Chondrocyte (in vitro differentiated cells): ENCODE results near the gene NEU2. TPM values are rescaled to one million over a fixed set of nuclear protein-coding genes. Genes with fewer than 3 reads are reported as not detected.

Experiments used
- total RNA-seq: library from RNA; stranded (reverse); gene quantifications from 3 replicates; pipeline ENCODE4 v1.2.1, GENCODE V29; 2021

Gene NEU2
- total RNA-seq, 1 donor from 2014 or later, result not detected

Other genes with a start within 250 kb of the NEU2 start
- 2.1 to 3.4 TPM (median 2.2 TPM) in 3 replicates for gene SNORC, start 162.4 kb upstream of the NEU2 start, total RNA-seq
- 0.10 to 0.46 TPM in 2 of 3 replicates, not detected in the other for gene NGEF, start 19.4 kb upstream of the NEU2 start, total RNA-seq
- 0.20 to 0.48 TPM (median 0.21 TPM) in 3 replicates for gene INPP5D, start 27.7 kb downstream of the NEU2 start, total RNA-seq
- 23.8 to 25.7 TPM (median 24.8 TPM) in 3 replicates for gene ATG16L1, start 219.0 kb downstream of the NEU2 start, total RNA-seq